Colon (tissue), 2 donors: Measurements from ENCODE around the gene NAT14.

Source experiments
- FAIRE-seq: peaks from 2 replicates; lab custom pipeline; 2012; peaks lifted over from hg19 to GRCh38; lab: Jason Lieb, UNC
- donor health status: control.
- donor health status: control.

Gene NAT14

DNA sequence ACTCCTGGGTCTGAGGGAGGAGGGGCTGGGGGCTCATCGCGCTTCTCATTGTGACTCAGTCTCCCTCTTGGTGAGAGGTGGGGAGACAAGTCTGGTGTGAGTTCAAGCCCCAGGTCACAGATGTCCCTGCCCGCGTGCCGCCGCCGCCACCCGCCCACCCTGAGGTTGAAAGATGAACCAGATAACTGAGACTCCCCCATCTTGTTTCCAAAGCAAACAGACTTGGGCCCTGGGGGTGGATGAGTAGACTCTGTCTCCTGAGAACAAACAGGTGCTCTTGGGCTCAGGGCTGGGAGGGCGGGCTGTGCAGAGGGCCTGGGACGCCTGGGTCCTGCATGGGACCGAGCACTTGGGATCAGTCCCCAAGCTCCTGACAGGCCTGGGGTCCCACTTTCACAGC lies 51.4 kb downstream of the NAT14 start:
- FAIRE-seq, result no peak
